Upper lobe of left lung (tissue), 6 donors: ENCODE measurements around the gene EFCAB5. TPM values are rescaled to one million over a fixed set of nuclear protein-coding genes. Genes with fewer than 3 reads are reported as not detected.
A peak's percentile ranks its signal among the peaks of the same experiment; 100 is the strongest.

Experiments used
- ATAC-seq, 2 donors: fragments of 200-7000 bp; cut with Tn5 transposase; one replicate each; pipeline ENCODE4 v1.9.1; 2022; ENCODE audit warnings: mild to moderate bottlenecking in 2 of 2, moderate library complexity in 2 of 2; ENCODE audit not compliant: low FRiP score in 2 of 2
- DNase-seq, 2 donors: peaks; one replicate each; pipeline ENCODE4 v3.0.0-alpha.2; 2019 to 2020
- H3K27ac ChIP-seq, 4 donors: fragments of 200-600 bp; sonication (generic); one replicate each; pipeline ENCODE4 v1.5.1; 2016 to 2019
- H3K27me3 ChIP-seq, 4 donors: fragments of 200-600 bp; sonication (generic); one replicate each; pipeline ENCODE4 v1.5.1; 2017 to 2019
- H3K36me3 ChIP-seq, 4 donors: fragments of 200-600 bp; sonication (generic); one replicate each; pipeline ENCODE4 v1.5.1; 2016 to 2019
- H3K4me1 ChIP-seq, 4 donors: fragments of 200-600 bp; sonication (generic); one replicate each; pipeline ENCODE4 v1.5.1; 2018 to 2019
- H3K4me3 ChIP-seq, 4 donors: fragments of 200-600 bp; sonication (generic); one replicate each; pipeline ENCODE4 v1.5.1; 2017 to 2019; ENCODE audit warnings: mild to moderate bottlenecking in 2 of 4, moderate library complexity in 1 of 4
- H3K9me3 ChIP-seq, 4 donors: fragments of 200-600 bp; sonication (generic); one replicate each; pipeline ENCODE4 v1.5.1; 2018 to 2019
- CTCF ChIP-seq, 6 experiments: fragments of 450-650 bp in 4 of 6; fragments of 200-600 bp in 2 of 6; sonication (generic) in 2 of 6; IDR thresholded peaks; one replicate each; pipeline ENCODE4 v1.5.1; 2016 to 2019; ENCODE audit warnings: antibody characterized with exemption in 6 of 6
- EP300 ChIP-seq, 4 donors: sonication (generic); formaldehyde crosslinking; IDR thresholded peaks; one replicate each; pipeline ENCODE4 v1.5.1; 2017; ENCODE audit warnings: antibody characterized with exemption in 4 of 4, control low read depth in 2 of 4
- POLR2A ChIP-seq, 4 donors: fragments of 450-650 bp; IDR thresholded peaks; one replicate each; pipeline ENCODE4 v1.5.1; 2016 to 2017; ENCODE audit warnings: antibody characterized with exemption in 4 of 4, mild to moderate bottlenecking in 2 of 4
- POLR2AphosphoS5 ChIP-seq, 2 donors: sonication (generic); formaldehyde crosslinking; IDR thresholded peaks; one replicate each; pipeline ENCODE4 v1.5.1; 2017; ENCODE audit warnings: antibody characterized with exemption in 2 of 2
- WGBS, 2 donors: methylation state at CpG; one replicate each; pipeline ENCODE4 v1.1.5; 2017 to 2018; 5-methylcytosine and 5-hydroxymethylcytosine counted together
- total RNA-seq, 6 donors: library from RNA; depleted of rRNA in 4 of 6; stranded (reverse); fragments of >200 nt in 4 of 6; gene quantifications; one replicate each; pipeline versions ENCODE4 v1.1.0 to v1.2.1, GENCODE V29; 2016 to 2021
- donor health status: DM: no; HTN: no; CAD: no; lungs with moderate emphysema.
- donor health status: DM: no; HTN: yes; CAD: no; lungs with severe emphysema.

The EFCAB5 gene
- total RNA-seq, 6 donors from 2014 or later = 0.22 to 7.3 (median 1.0) TPM

- Histone ChIP-seq H3K27me3 (no peaks in the 10 kb centered on the region), H3K4me1 (peaks cover 4 to 8% (median 6%) of the 10 kb centered on the region in 4 donors), H3K9me3 (no peaks in the 10 kb centered on the region), H3K27ac (no peak overlapping the region), H3K4me3 (no peak overlapping the region), H3K36me3 (no peaks in the 10 kb centered on the region)
- ATAC-seq (no peak), DNase-seq (no peak)
- no peak for TF ChIP-seq CTCF (IDR thresholded peaks at IDR 0.05)
- TF ChIP-seq POLR2A (IDR thresholded peaks at IDR 0.05) = no peak
- TF ChIP-seq POLR2AphosphoS5 (IDR thresholded peaks at IDR 0.05) = no peak
- no peak for TF ChIP-seq EP300 (IDR thresholded peaks at IDR 0.05)
These were observed 151.5 kb downstream of the EFCAB5 start for GRCh38 chr17:30092886-30093285.

- WGBS, 2 donors = 16 to 19% methylated on average over 10 to 12 of the region's 12 CpGs
- H3K4me1 ChIP-seq = peaks cover 4 to 8% (median 6%) of the 10 kb centered on the region in 4 donors
- no peak overlapping the region for H3K4me3 ChIP-seq
- no peak overlapping the region for H3K27ac ChIP-seq
- no peaks in the 10 kb centered on the region for H3K9me3 ChIP-seq
- H3K27me3 ChIP-seq = no peaks in the 10 kb centered on the region
- H3K36me3 ChIP-seq = no peaks in the 10 kb centered on the region
- DNase-seq (no peak), ATAC-seq (peak; percentile 77 to 87)
- TF ChIP-seq POLR2AphosphoS5 (IDR thresholded peaks at IDR 0.05) (no peak), CTCF (IDR thresholded peaks at IDR 0.05) (peak; percentile 67 to 90 (median 76))
These were observed 152.2 kb downstream of the EFCAB5 start for GRCh38 chr17:30093463-30094147.

GRCh38 chr17:30095507-30096244 is 154.2 kb downstream of the EFCAB5 start:
- Histone ChIP-seq H3K4me1 (peaks cover 4 to 8% (median 6%) of the 10 kb centered on the region in 4 donors), H3K4me3 (no peak overlapping the region), H3K27ac (no peak overlapping the region), H3K27me3 (no peaks in the 10 kb centered on the region), H3K9me3 (no peaks in the 10 kb centered on the region), H3K36me3 (no peaks in the 10 kb centered on the region)
- peak in 1 of 2 donors; percentile 42 for ATAC-seq
- 48 to 54% methylated on average over 4 of the region's 4 CpGs for WGBS, 2 donors
- TF ChIP-seq POLR2AphosphoS5 (IDR thresholded peaks at IDR 0.05) = no peak
- TF ChIP-seq POLR2A (IDR thresholded peaks at IDR 0.05) = no peak
- TF ChIP-seq CTCF (IDR thresholded peaks at IDR 0.05) = peak in 4 of 6 experiments; percentile 15 to 49 (median 23)
- TF ChIP-seq EP300 (IDR thresholded peaks at IDR 0.05) = no peak
- no peak for DNase-seq

GRCh38 chr17:30101686-30102390 is 160.4 kb downstream of the EFCAB5 start:
- H3K27me3 ChIP-seq = no peaks in the 10 kb centered on the region
- no peak for ATAC-seq
- H3K36me3 ChIP-seq = no peaks in the 10 kb centered on the region
- no peaks in the 10 kb centered on the region for H3K9me3 ChIP-seq
- DNase-seq = no peak
- TF ChIP-seq CTCF (IDR thresholded peaks at IDR 0.05) = no peak
- TF ChIP-seq POLR2A (IDR thresholded peaks at IDR 0.05) = no peak
- no peak for TF ChIP-seq POLR2AphosphoS5 (IDR thresholded peaks at IDR 0.05)
- no peak for TF ChIP-seq EP300 (IDR thresholded peaks at IDR 0.05)
- 44 to 50% methylated on average over 4 of the region's 4 CpGs for WGBS, 2 donors
- H3K4me3 ChIP-seq = no peak overlapping the region
- H3K27ac ChIP-seq = no peak overlapping the region
- H3K4me1 ChIP-seq = peaks cover 0 to 6% (median 2%) of the 10 kb centered on the region in 4 donors
